IMR-90 (cell line): ENCODE data around the gene TICAM1. TPM values are rescaled to one million over a fixed set of nuclear protein-coding genes. Genes with fewer than 3 reads are reported as not detected.
"Not testable (repeated sequence)": the region's sequence is repeated elsewhere in the genome, so short reads cannot be mapped to it uniquely, and the experiment has no call there.

Source experiments
- ATAC-seq: fragments of 200-7000 bp; cut with Tn5 transposase; 2 replicates; pipeline ENCODE4 v1.9.1; 2020; ENCODE audit warnings: low read depth, mild to moderate bottlenecking, moderate library complexity
- BruUV-seq: library from RNA; stranded (reverse); fragments of 400-500 nt; replicated peaks from 2 replicates; lab custom pipeline; 2021; lab: Mats Ljungman, UMichigan
- CTCF ChIA-PET: fragments of 300-600 bp; formaldehyde crosslinking; extraction: SDS; loops from one replicate; lab custom pipeline; 2021; ENCODE audit warnings: antibody characterized with exemption; lab: Yijun Ruan, JAX
- POLR2A ChIA-PET: fragments of 300-600 bp; sonication (Branson Sonifier 250); formaldehyde crosslinking; loops from one replicate; lab custom pipeline; 2022; ENCODE audit warnings: antibody characterized with exemption; ENCODE audit not compliant: unreplicated experiment; lab: Charles Lee
- DNase-seq: peaks from one replicate; pipeline ENCODE4 v3.0.0; 2013
- H2AFZ ChIP-seq: replicated peaks from 2 replicates; pipeline ENCODE3; 2013; ENCODE audit warnings: low read length, mild to moderate bottlenecking; ENCODE audit not compliant: poor library complexity
- H2AK5ac ChIP-seq: 2 replicates; pipeline ENCODE4 v1.6.1; 2013; ENCODE audit warnings: low read depth, low read length, inconsistent platforms
- H2AK9ac ChIP-seq: replicated peaks from 2 replicates; pipeline ENCODE3; 2013; ENCODE audit warnings: mild to moderate bottlenecking, low read depth, low read length, moderate library complexity; ENCODE audit not compliant: poor library complexity
- H2BK120ac ChIP-seq: 2 replicates; pipeline ENCODE4 v1.6.1; 2013; ENCODE audit warnings: low read depth, low read length, inconsistent platforms
- H2BK15ac ChIP-seq: 3 replicates; pipeline ENCODE4 v1.6.1; 2013; ENCODE audit warnings: low read depth, low read length, inconsistent platforms
- H2BK20ac ChIP-seq: 2 replicates; pipeline ENCODE4 v1.6.1; 2013; ENCODE audit warnings: low read depth, mild to moderate bottlenecking, inconsistent platforms, low read length, moderate library complexity
- H2BK5ac ChIP-seq: 2 replicates; pipeline ENCODE4 v1.6.1; 2013; ENCODE audit warnings: mild to moderate bottlenecking, low read depth, low read length, inconsistent platforms; ENCODE audit not compliant: poor library complexity, severe bottlenecking
- H3K14ac ChIP-seq: replicated peaks from 2 replicates; pipeline ENCODE4 v1.6.1; 2013; ENCODE audit warnings: low read depth, low read length, inconsistent platforms
- H3K18ac ChIP-seq: 2 replicates; pipeline ENCODE4 v1.6.1; 2013; ENCODE audit warnings: low read depth, low read length, control low read depth
- H3K23ac ChIP-seq: 2 replicates; pipeline ENCODE4 v1.6.1; 2013; ENCODE audit warnings: low read depth, low read length, inconsistent platforms
- H3K27ac ChIP-seq: 2 replicates; pipeline ENCODE4 v1.5.1; 2013; ENCODE audit warnings: mild to moderate bottlenecking, control low read depth, low read length; ENCODE audit not compliant: insufficient read depth
- H3K27me3 ChIP-seq: 2 replicates; pipeline ENCODE4 v1.6.1; 2013; ENCODE audit warnings: low read length; ENCODE audit not compliant: control insufficient read depth, insufficient read depth
- H3K36me3 ChIP-seq: 2 replicates; pipeline ENCODE4 v1.6.1; 2013; ENCODE audit warnings: low read length, mixed read lengths; ENCODE audit not compliant: control insufficient read depth, insufficient read depth
- H3K4ac ChIP-seq: 2 replicates; pipeline ENCODE4 v1.6.1; 2013; ENCODE audit warnings: low read depth, low read length, inconsistent platforms
- H3K4me1 ChIP-seq: 2 replicates; pipeline ENCODE4 v1.6.1; 2013; ENCODE audit warnings: low read length, mixed read lengths; ENCODE audit not compliant: control insufficient read depth, insufficient read depth
- H3K4me2 ChIP-seq: 2 replicates; pipeline ENCODE4 v1.6.1; 2013; ENCODE audit warnings: low read depth, mild to moderate bottlenecking, control low read depth, low read length, moderate library complexity
- H3K4me3 ChIP-seq: 2 replicates; pipeline ENCODE4 v1.5.1; 2013; ENCODE audit warnings: low read depth, mild to moderate bottlenecking, control low read depth, low read length, moderate library complexity; ENCODE audit not compliant: insufficient read depth
- H3K56ac ChIP-seq: 2 replicates; pipeline ENCODE4 v1.6.1; 2013; ENCODE audit warnings: low read length, inconsistent platforms; ENCODE audit not compliant: insufficient read depth; ENCODE audit errors: extremely low read depth
- H3K79me1 ChIP-seq, 2 experiments: 2 replicates each; pipeline ENCODE4 v1.6.1; 2013; ENCODE audit warnings: low read length in 2 of 2, inconsistent platforms in 1 of 2, low read depth in 1 of 2
- H3K9ac ChIP-seq: 2 replicates; pipeline ENCODE4 v1.6.1; 2013; ENCODE audit warnings: low read depth, low read length, control low read depth
- H3K9me1 ChIP-seq: 2 replicates; pipeline ENCODE4 v1.6.1; 2013; ENCODE audit warnings: low read length, inconsistent platforms; ENCODE audit not compliant: insufficient read depth
- H3K9me3 ChIP-seq: 2 replicates; pipeline ENCODE4 v1.6.1; 2013; ENCODE audit warnings: low read length; ENCODE audit not compliant: control insufficient read depth, insufficient read depth
- H4K20me1 ChIP-seq: 2 replicates; pipeline ENCODE4 v1.6.1; 2013; ENCODE audit warnings: low read length, inconsistent platforms; ENCODE audit not compliant: insufficient read depth
- H4K5ac ChIP-seq: 2 replicates; pipeline ENCODE4 v1.6.1; 2013; ENCODE audit warnings: mild to moderate bottlenecking, low read depth, low read length, control low read depth
- H4K8ac ChIP-seq, 2 experiments: 2 replicates each; pipeline ENCODE4 v1.6.1; 2013; ENCODE audit warnings: low read depth in 2 of 2, low read length in 2 of 2, control low read depth in 1 of 2, inconsistent platforms in 1 of 2
- H4K91ac ChIP-seq: 2 replicates; pipeline ENCODE4 v1.6.1; 2013; ENCODE audit warnings: low read depth, low read length, inconsistent platforms; ENCODE audit not compliant: insufficient read depth
- POLR2A ChIP-seq: IDR thresholded peaks from 2 replicates; pipeline ENCODE4 v1.6.1; 2012; ENCODE audit warnings: mild to moderate bottlenecking, low read depth, low read length
- WGBS, 2 experiments: methylation state at CpG; one replicate each; pipeline versions ENCODE4 v1.1.5 to v1.1.7; 2013; ENCODE audit warnings: missing lambda C conversion rate in 2 of 2; ENCODE audit not compliant: insufficient read length in 1 of 2; ENCODE audit errors: extremely low coverage in 2 of 2; 5-methylcytosine and 5-hydroxymethylcytosine counted together
- dilution Hi-C: fragments of 300-500 bp; cut with HindIII; formaldehyde crosslinking; loops from one replicate; pipeline ENCODE4 v1.14.3; 2018; ENCODE audit warnings: low sequenced_read_pairs; ENCODE audit not compliant: unreplicated experiment
- in situ Hi-C: fragments of 300-500 bp; cut with MboI; formaldehyde crosslinking; loops from 3 replicates; pipeline ENCODE4 v1.14.3; 2019; ENCODE audit warnings: low sequenced_read_pairs, inconsistent platforms, mixed read lengths
- intact Hi-C: fragments of 100-400 bp; cut with micrococcal nuclease; formaldehyde crosslinking; loops from 2 replicates; pipeline ENCODE4 v1.10.0; 2022
- polyA plus RNA-seq, 3 experiments: library from polyadenylated mRNA; depleted of rRNA; stranded (reverse); fragments of >200 nt; gene quantifications; 2 replicates each; pipeline ENCODE4 v1.2.3, GENCODE V29; 2012; ENCODE audit warnings: low replicate concordance in 1 of 3
- total RNA-seq: library from RNA; depleted of rRNA; stranded (reverse); fragments of >200 nt; gene quantifications from 2 replicates; pipeline ENCODE4 v1.2.3, GENCODE V29; 2012

TICAM1 gene
- total and polyA plus RNA-seq, 2 of the 4 experiments (the other 2 are of a cell fraction): 0.90 to 9.2 TPM

DNA sequence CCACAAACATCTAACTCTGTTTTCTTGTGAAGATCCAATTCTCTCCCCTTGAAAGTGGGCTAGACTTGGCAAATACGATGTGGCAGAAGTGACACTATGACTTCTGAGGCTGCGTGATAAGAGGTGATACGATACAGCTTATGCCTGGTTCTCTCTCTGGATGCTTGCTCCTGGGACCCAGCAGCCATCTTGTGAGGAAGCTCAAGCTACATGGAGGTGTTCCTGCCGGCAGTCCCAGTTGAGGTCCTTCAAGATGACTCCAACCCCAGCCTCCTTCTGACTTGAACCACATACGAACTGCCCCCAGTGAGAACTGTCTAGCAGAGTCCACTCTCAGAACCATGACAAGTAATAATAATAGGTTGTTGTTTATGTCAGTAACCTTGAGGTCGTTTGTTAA is 50.7 kb downstream of the TICAM1 start:
- H3K18ac ChIP-seq: no peak overlapping the region
- no peak overlapping the region for H3K4ac ChIP-seq
- H3K23ac ChIP-seq: no peak overlapping the region
- no TSS peak for BruUV-seq
- H2BK15ac ChIP-seq: no peak overlapping the region
- TF ChIP-seq POLR2A: no peak
- no peaks in the 10 kb centered on the region for H3K36me3 ChIP-seq
- ChIA-PET CTCF (no interaction called here), POLR2A (no interaction called here)
- no peak overlapping the region for H3K4me2 ChIP-seq
- H2AK9ac ChIP-seq: no peak overlapping the region
- no peak overlapping the region for H3K4me3 ChIP-seq
- WGBS, 2 experiments: no CpG with 5 or more reads among the region's 6 CpGs
- H4K5ac ChIP-seq: no peak overlapping the region
- no peak overlapping the region for H2BK120ac ChIP-seq
- no peak overlapping the region for H2BK20ac ChIP-seq
- H3K4me1 ChIP-seq: no peaks in the 10 kb centered on the region
- no peak overlapping the region for H4K91ac ChIP-seq
- H2AFZ ChIP-seq: no peak overlapping the region
- H2AK5ac ChIP-seq: no peak overlapping the region
- no peak for ATAC-seq
- no peak overlapping the region for H3K14ac ChIP-seq
- H3K27me3 ChIP-seq: peaks cover 14% of the 10 kb centered on the region
- peaks cover 5% of the 10 kb centered on the region for H3K9me3 ChIP-seq
- no peaks in the 10 kb centered on the region for H3K79me1 ChIP-seq
- H3K9ac ChIP-seq: no peak overlapping the region
- H3K9me1 ChIP-seq: no peaks in the 10 kb centered on the region
- dilution Hi-C loops (no loop called here), intact Hi-C loops (no loop called here), in situ Hi-C loops (no loop called here)
- H3K27ac ChIP-seq: no peak overlapping the region
- DNase-seq: no peak
- H3K56ac ChIP-seq: no peak overlapping the region
- no peak overlapping the region for H2BK5ac ChIP-seq
- no peaks in the 10 kb centered on the region for H4K20me1 ChIP-seq
- no peak overlapping the region for H4K8ac ChIP-seq

DNA sequence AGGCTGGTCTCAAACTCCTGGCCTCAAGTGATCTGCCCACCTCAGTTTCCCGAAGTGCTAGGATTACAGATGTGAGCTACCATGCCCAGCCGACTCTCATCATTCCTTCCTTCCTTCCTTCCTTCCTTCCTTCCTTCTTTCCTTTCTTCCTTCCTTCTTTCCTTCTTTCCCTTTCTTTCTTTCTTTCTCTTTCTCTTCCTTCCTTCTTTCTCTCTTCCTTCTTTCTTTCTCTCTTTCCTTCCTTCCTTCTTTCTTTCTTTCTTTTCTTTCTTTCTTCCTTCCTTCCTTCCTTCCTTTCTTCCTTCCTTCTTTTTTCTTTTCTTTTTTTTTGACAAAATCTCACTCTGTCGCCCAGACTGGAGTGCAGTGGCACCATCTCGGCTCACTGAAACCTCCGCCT is 53.4 kb downstream of the TICAM1 start:
- H3K4me3 ChIP-seq, H4K8ac ChIP-seq, H2AK9ac ChIP-seq, H3K4me1 ChIP-seq, H2AFZ ChIP-seq, H3K27ac ChIP-seq, in situ Hi-C loops, H2BK120ac ChIP-seq, H3K18ac ChIP-seq, intact Hi-C loops, H3K4ac ChIP-seq, H3K4me2 ChIP-seq, H3K14ac ChIP-seq, DNase-seq, H3K9me3 ChIP-seq, H4K20me1 ChIP-seq, H4K91ac ChIP-seq, H2AK5ac ChIP-seq, H2BK5ac ChIP-seq, H3K23ac ChIP-seq, dilution Hi-C loops, H2BK20ac ChIP-seq, H4K5ac ChIP-seq, H3K9me1 ChIP-seq, CTCF ChIA-PET, ATAC-seq, POLR2A ChIA-PET, H3K27me3 ChIP-seq, H3K79me1 ChIP-seq, H3K9ac ChIP-seq, H3K56ac ChIP-seq, H3K36me3 ChIP-seq, H2BK15ac ChIP-seq, BruUV-seq: not testable (repeated sequence)
- WGBS, 2 experiments: 52% methylated on average over 3 of the region's 5 CpGs; no CpG with 5 or more reads in 1 of the 2 experiments
